ENCODE data around the gene DIPK1B.
A peak's percentile ranks its signal among the peaks of the same experiment; 100 is the strongest.

DIPK1B gene

DNA sequence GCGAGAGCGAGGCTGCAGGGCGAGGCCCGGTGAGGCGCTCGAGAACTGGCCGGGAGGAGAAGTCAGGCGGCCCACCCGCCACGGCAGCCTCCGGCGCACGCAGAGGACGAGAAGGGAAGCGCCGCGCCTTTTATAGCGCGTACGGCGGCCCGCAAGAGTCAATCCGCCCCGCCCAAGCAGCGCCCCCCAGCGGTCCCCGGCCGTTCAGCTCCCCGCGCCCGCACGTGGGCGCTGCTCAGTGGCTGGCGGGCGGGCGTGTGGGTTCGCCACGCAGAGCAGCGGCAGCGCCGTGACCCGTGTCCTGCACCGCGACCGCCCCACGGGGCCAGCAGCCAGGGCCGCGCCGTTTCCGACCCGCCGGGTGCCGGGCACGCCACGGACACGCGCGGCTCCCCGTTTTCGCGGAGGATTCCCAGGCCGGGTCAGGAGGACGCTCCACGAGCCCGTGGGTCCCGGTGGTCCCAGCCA is 15.7 kb downstream of the DIPK1B start (continued):
- TF ChIP-seq ZNF280D (tag by site-specific recombination; IDR thresholded peaks at IDR 0.05) = no peak
- TF ChIP-seq ZBTB8A (tag by site-specific recombination; IDR thresholded peaks at IDR 0.05) = peak; percentile 96
- TF ChIP-seq ZNF146 (tag by site-specific recombination; IDR thresholded peaks at IDR 0.05) = peak; percentile 58
- no peak for TF ChIP-seq ZNF157 (tag by site-specific recombination; IDR thresholded peaks at IDR 0.05)
- TF ChIP-seq ZNF776 (tag by site-specific recombination; IDR thresholded peaks at IDR 0.05; ENCODE audit: borderline replicate concordance) = no peak
- peak; percentile 95 for TF ChIP-seq KLF9 (tag by site-specific recombination; IDR thresholded peaks at IDR 0.05; ENCODE audit: low read depth)
- TF ChIP-seq ZNF416 (tag by site-specific recombination; IDR thresholded peaks at IDR 0.05) = no peak
- TF ChIP-seq ZNF112 (tag by site-specific recombination; IDR thresholded peaks at IDR 0.05) = no peak
- TF ChIP-seq ZNF354C (tag by site-specific recombination; IDR thresholded peaks at IDR 0.05; ENCODE audit: borderline replicate concordance, low read depth) = no peak
- TF ChIP-seq ATF2 (tag by site-specific recombination; IDR thresholded peaks at IDR 0.05; ENCODE audit: low read depth) = no peak
- no peak for TF ChIP-seq ZNF548 (tag by site-specific recombination; IDR thresholded peaks at IDR 0.05)
- TF ChIP-seq HOXD13 (CRISPR knock-in tag; IDR thresholded peaks at IDR 0.05; ENCODE audit: borderline replicate concordance) = no peak
- no peak for TF ChIP-seq ZNF701 (tag by site-specific recombination; IDR thresholded peaks at IDR 0.05)
- TF ChIP-seq ZNF138 (tag by site-specific recombination; IDR thresholded peaks at IDR 0.05; ENCODE audit: borderline replicate concordance) = no peak
- peak; percentile 88 for TF ChIP-seq ZNF394 (tag by site-specific recombination; IDR thresholded peaks at IDR 0.05; ENCODE audit: borderline replicate concordance)
- no peak for TF ChIP-seq ZNF211 (tag by site-specific recombination; IDR thresholded peaks at IDR 0.05; ENCODE audit: low read depth)
- TF ChIP-seq ZNF48 (tag by site-specific recombination; IDR thresholded peaks at IDR 0.05) = no peak
- TF ChIP-seq ZNF704 (tag by site-specific recombination; IDR thresholded peaks at IDR 0.05) = no peak
- TF ChIP-seq ZNF830 (tag by site-specific recombination; IDR thresholded peaks at IDR 0.05; ENCODE audit: low read depth) = no peak
- no peak for TF ChIP-seq ZNF133 (tag by site-specific recombination; IDR thresholded peaks at IDR 0.05)
- no peak for TF ChIP-seq ZNF274 (IDR thresholded peaks at IDR 0.05; ENCODE audit: low read length)
- TF ChIP-seq ZNF274 (tag by site-specific recombination; IDR thresholded peaks at IDR 0.05; ENCODE audit: borderline replicate concordance) = no peak
- no peak for TF ChIP-seq ZNF473 (tag by site-specific recombination; IDR thresholded peaks at IDR 0.05)
- no peak for TF ChIP-seq ZNF518A (tag by site-specific recombination; conservative IDR thresholded peaks at IDR 0.05; ENCODE audit: low read depth)
- no peak for TF ChIP-seq ZNF768 (tag by site-specific recombination; IDR thresholded peaks at IDR 0.05)
- peak; percentile 48 for TF ChIP-seq SP2 (tag by site-specific recombination; IDR thresholded peaks at IDR 0.05)
- TF ChIP-seq, protein P1, sequence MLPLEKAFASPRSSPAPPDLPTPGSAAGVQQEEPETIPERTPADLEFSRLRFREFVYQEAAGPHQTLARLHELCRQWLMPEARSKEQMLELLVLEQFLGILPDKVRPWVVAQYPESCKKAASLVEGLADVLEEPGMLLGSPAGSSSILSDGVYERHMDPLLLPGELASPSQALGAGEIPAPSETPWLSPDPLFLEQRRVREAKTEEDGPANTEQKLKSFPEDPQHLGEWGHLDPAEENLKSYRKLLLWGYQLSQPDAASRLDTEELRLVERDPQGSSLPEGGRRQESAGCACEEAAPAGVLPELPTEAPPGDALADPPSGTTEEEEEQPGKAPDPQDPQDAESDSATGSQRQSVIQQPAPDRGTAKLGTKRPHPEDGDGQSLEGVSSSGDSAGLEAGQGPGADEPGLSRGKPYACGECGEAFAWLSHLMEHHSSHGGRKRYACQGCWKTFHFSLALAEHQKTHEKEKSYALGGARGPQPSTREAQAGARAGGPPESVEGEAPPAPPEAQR (tag by site-specific recombination; IDR thresholded peaks at IDR 0.05) = peak; percentile 91; the same call in 1 of the 2 replicates
- TF ChIP-seq KLF10 (tag by site-specific recombination; IDR thresholded peaks at IDR 0.05) = peak; percentile 90
- no peak for TF ChIP-seq ZNF16 (tag by site-specific recombination; IDR thresholded peaks at IDR 0.05; ENCODE audit: low read depth)

Data from HEK293 (cell line).